NCI-H187 (cell line): ENCODE results near the gene SLIT2.

Experiments
- DNase-seq, 2 experiments: peaks; one replicate each; lab custom pipeline; 2025; lab: John Stamatoyannopoulos, UW

SLIT2 gene

GRCh38 chr4:20266215-20267082, 14.7 kb downstream of the SLIT2 start:
- DNase-seq, result no peak

- no peak for DNase-seq
Measured at GRCh38 chr4:20268028-20268427, 16.3 kb downstream of the SLIT2 start.

- DNase-seq, result no peak
Measured at GRCh38 chr4:20269320-20269719, 17.6 kb downstream of the SLIT2 start.

GRCh38 chr4:20271950-20272349, 20.2 kb downstream of the SLIT2 start:
- DNase-seq, result peak; percentile 13 to 36

GRCh38 chr4:20272411-20272872, 20.7 kb downstream of the SLIT2 start:
- DNase-seq, result no peak

- no peak for DNase-seq
Measured at GRCh38 chr4:20273793-20274192, 22.1 kb downstream of the SLIT2 start.

- no peak for DNase-seq
Measured at GRCh38 chr4:20276848-20277247, 25.1 kb downstream of the SLIT2 start.

GRCh38 chr4:20278195-20278594, 26.5 kb downstream of the SLIT2 start:
- no peak for DNase-seq

GRCh38 chr4:20279381-20279780, 27.7 kb downstream of the SLIT2 start:
- no peak for DNase-seq

GRCh38 chr4:20281453-20281852, 29.7 kb downstream of the SLIT2 start:
- no peak for DNase-seq

- DNase-seq, result no peak
Measured at GRCh38 chr4:20283039-20283438, 31.3 kb downstream of the SLIT2 start.

- no peak for DNase-seq
Measured at GRCh38 chr4:20284990-20285389, 33.3 kb downstream of the SLIT2 start.

GRCh38 chr4:20287246-20287645, 35.5 kb downstream of the SLIT2 start:
- no peak for DNase-seq

GRCh38 chr4:20288047-20288650, 36.4 kb downstream of the SLIT2 start:
- DNase-seq, result no peak

- no peak for DNase-seq
Measured at GRCh38 chr4:20288846-20289512, 37.3 kb downstream of the SLIT2 start.

GRCh38 chr4:20289782-20290181, 38.1 kb downstream of the SLIT2 start:
- DNase-seq, result no peak

GRCh38 chr4:20292739-20293138, 41.0 kb downstream of the SLIT2 start:
- no peak for DNase-seq

GRCh38 chr4:20297261-20297660, 45.6 kb downstream of the SLIT2 start:
- no peak for DNase-seq

GRCh38 chr4:20297783-20298182, 46.1 kb downstream of the SLIT2 start:
- no peak for DNase-seq

GRCh38 chr4:20298455-20298854, 46.8 kb downstream of the SLIT2 start:
- no peak for DNase-seq

GRCh38 chr4:20298986-20299385, 47.3 kb downstream of the SLIT2 start:
- DNase-seq, result no peak

GRCh38 chr4:20299515-20299914, 47.8 kb downstream of the SLIT2 start:
- no peak for DNase-seq

GRCh38 chr4:20301161-20301560, 49.5 kb downstream of the SLIT2 start:
- DNase-seq, result no peak
